Measurements from ENCODE around the gene MYO9A. TPM values are rescaled to one million over a fixed set of nuclear protein-coding genes. Genes with fewer than 3 reads are reported as not detected.

Gene MYO9A
- total and polyA plus RNA-seq, 2 experiments from 2014 or later: 13.1 to 42.8 TPM

DNA sequence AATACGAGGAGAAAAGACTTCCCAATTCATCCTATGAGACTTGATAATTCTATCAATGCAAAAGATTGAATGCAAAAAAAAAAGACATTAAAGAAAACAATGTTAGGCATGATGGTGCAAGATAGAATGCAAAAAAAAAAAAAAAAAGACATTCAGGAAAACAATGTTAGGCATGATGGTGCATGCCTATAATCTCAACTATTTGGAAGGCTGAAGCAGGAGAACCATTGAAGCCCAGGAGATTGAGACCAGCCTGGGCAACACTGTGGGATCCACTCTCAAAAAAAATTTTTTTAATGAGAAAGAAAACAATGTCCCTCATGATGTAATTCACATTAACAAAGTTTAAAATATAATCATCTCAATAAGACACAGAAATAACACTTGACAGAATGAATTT lies 75.9 kb downstream of the MYO9A start:
- Histone ChIP-seq H2AFZ (no peak overlapping the region), H3K36me3 (replicated peaks; ENCODE audit: insufficient read depth, low read depth) (no peaks in the 10 kb centered on the region), H4K20me1 (ENCODE audit: insufficient read depth, poor library complexity, severe bottlenecking) (no peaks in the 10 kb centered on the region), H3K79me2 (peaks cover 33% of the 10 kb centered on the region), H3K4me2 (no peak overlapping the region), H3K9me2 (replicated peaks; ENCODE audit: insufficient read depth) (no peaks in the 10 kb centered on the region), H3K27ac (no peak overlapping the region), H3K4me3 (no peak overlapping the region), H3K27me3 (no peaks in the 10 kb centered on the region), H3K9me3 (ENCODE audit: low read depth) (no peaks in the 10 kb centered on the region), H3K4me1 (ENCODE audit: insufficient read depth) (no peaks in the 10 kb centered on the region)
- DNase-seq (ENCODE audit: low spot score): no peak
- 100% methylated on average over 1 of the region's 1 CpG for WGBS (ENCODE audit: low lambda C conversion rate, missing lambda C conversion rate)
- TF ChIP-seq, protein P1, sequence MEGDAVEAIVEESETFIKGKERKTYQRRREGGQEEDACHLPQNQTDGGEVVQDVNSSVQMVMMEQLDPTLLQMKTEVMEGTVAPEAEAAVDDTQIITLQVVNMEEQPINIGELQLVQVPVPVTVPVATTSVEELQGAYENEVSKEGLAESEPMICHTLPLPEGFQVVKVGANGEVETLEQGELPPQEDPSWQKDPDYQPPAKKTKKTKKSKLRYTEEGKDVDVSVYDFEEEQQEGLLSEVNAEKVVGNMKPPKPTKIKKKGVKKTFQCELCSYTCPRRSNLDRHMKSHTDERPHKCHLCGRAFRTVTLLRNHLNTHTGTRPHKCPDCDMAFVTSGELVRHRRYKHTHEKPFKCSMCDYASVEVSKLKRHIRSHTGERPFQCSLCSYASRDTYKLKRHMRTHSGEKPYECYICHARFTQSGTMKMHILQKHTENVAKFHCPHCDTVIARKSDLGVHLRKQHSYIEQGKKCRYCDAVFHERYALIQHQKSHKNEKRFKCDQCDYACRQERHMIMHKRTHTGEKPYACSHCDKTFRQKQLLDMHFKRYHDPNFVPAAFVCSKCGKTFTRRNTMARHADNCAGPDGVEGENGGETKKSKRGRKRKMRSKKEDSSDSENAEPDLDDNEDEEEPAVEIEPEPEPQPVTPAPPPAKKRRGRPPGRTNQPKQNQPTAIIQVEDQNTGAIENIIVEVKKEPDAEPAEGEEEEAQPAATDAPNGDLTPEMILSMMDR (IDR thresholded peaks at IDR 0.05; ENCODE audit: poor library complexity): no peak
- no peak for TF ChIP-seq EZH2phosphoT487 (IDR thresholded peaks at IDR 0.05; ENCODE audit: low read depth, severe bottlenecking, unreplicated experiment)
- TF ChIP-seq EZH2 (IDR thresholded peaks at IDR 0.05; ENCODE audit: borderline replicate concordance): no peak

DNA sequence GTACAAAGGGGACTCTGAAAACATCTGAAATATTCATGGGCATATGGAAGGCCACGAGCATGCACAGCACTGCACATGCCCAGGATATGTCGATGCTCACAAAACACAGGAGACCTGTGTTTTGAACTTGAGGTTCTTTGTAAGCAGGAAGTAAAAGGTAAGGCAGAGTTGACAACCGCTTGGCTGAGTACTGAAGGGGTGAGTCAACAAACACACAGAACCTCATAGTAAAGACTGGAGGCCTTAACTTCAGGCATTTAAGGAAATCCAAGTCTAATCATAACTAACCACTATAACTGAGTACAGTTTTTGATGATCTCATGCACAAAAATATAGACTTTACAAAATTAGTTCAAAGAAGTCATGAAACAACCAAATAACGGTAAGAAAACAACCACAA lies 80.6 kb downstream of the MYO9A start:
- Histone ChIP-seq H2AFZ (no peak overlapping the region), H3K4me2 (no peak overlapping the region), H3K36me3 (replicated peaks; ENCODE audit: insufficient read depth, low read depth) (no peaks in the 10 kb centered on the region), H3K4me1 (ENCODE audit: insufficient read depth) (peaks cover 3% of the 10 kb centered on the region), H3K79me2 (peaks cover 59% of the 10 kb centered on the region), H3K4me3 (no peak overlapping the region), H3K9me2 (replicated peaks; ENCODE audit: insufficient read depth) (no peaks in the 10 kb centered on the region), H3K9me3 (ENCODE audit: low read depth) (no peaks in the 10 kb centered on the region), H3K27ac (no peak overlapping the region), H4K20me1 (ENCODE audit: insufficient read depth, poor library complexity, severe bottlenecking) (no peaks in the 10 kb centered on the region), H3K27me3 (no peaks in the 10 kb centered on the region)
- WGBS (ENCODE audit: low lambda C conversion rate, missing lambda C conversion rate): 96% methylated on average over 4 of the region's 4 CpGs
- no peak for DNase-seq (ENCODE audit: low spot score)
- TF ChIP-seq, protein P1 (IDR thresholded peaks at IDR 0.05; ENCODE audit: poor library complexity): no peak
- TF ChIP-seq EZH2phosphoT487 (IDR thresholded peaks at IDR 0.05; ENCODE audit: low read depth, severe bottlenecking, unreplicated experiment): no peak
- no peak for TF ChIP-seq EZH2 (IDR thresholded peaks at IDR 0.05; ENCODE audit: borderline replicate concordance)

DNA sequence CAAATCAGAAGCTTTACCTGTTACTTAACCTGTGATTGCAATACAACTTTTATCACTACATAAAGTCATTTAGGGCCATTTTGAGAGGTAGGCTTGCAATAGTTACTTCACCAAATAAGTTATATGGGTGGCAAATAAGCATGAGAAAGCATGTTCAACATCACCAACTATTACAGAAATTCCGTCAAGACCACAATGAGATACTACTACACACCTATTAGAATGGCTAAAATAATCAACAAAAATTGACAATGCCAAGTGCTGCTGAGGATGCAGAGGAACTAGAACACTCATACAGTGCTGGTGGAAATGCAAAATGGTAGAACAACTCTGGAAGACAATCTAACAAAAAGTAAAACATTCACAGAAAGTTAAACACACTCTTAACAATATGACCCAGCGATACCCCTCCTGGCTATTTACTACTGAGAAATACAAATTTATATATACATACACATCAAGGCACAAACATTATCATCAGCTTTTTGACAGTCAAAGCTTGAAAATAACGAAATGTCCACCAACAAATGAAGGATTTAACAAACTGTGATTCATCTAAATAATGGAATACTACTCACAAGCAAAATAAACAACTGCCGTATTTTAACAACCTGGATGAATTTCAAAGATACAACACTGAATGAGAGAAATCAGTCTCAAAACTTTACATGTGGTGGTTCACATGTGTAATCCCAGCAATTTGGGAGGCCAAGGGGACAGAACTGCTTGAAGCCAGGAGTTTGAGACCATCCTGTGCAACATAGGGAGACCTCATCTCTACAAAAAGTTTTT lies 82.9 kb downstream of the MYO9A start:
- DNase-seq (ENCODE audit: low spot score): no peak
- WGBS (ENCODE audit: low lambda C conversion rate, missing lambda C conversion rate): 82% methylated on average over 4 of the region's 4 CpGs
- Histone ChIP-seq H3K4me1 (ENCODE audit: insufficient read depth) (peaks cover 3% of the 10 kb centered on the region), H3K27ac (no peak overlapping the region), H3K4me2 (no peak overlapping the region), H3K9me2 (replicated peaks; ENCODE audit: insufficient read depth) (no peaks in the 10 kb centered on the region), H4K20me1 (ENCODE audit: insufficient read depth, poor library complexity, severe bottlenecking) (no peaks in the 10 kb centered on the region), H3K27me3 (no peaks in the 10 kb centered on the region), H3K36me3 (replicated peaks; ENCODE audit: insufficient read depth, low read depth) (no peaks in the 10 kb centered on the region), H2AFZ (no peak overlapping the region), H3K79me2 (peaks cover 49% of the 10 kb centered on the region), H3K4me3 (no peak overlapping the region), H3K9me3 (ENCODE audit: low read depth) (no peaks in the 10 kb centered on the region)
- TF ChIP-seq EZH2phosphoT487 (IDR thresholded peaks at IDR 0.05; ENCODE audit: low read depth, severe bottlenecking, unreplicated experiment): no peak

DNA sequence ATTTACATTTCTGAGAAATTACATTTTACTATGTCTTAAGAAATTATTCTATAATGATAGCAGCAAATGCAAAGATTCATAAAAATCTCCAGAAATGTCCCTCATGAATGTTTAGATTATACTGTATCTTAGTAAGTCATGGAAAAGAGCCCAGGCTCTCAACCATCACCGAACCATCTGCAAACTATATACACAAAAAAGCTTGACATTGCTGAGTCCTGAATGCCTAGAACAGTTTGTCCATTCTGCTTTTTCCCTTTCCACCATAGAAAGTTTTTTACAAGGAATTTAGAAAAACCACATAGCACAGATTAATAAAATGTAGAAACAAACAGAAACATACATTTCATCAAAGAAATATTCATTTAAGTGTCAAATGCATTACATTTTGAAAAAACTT lies 83.6 kb downstream of the MYO9A start:
- Histone ChIP-seq H3K27ac (no peak overlapping the region), H2AFZ (no peak overlapping the region), H3K9me3 (ENCODE audit: low read depth) (no peaks in the 10 kb centered on the region), H4K20me1 (ENCODE audit: insufficient read depth, poor library complexity, severe bottlenecking) (no peaks in the 10 kb centered on the region), H3K4me2 (no peak overlapping the region), H3K4me1 (ENCODE audit: insufficient read depth) (peaks cover 3% of the 10 kb centered on the region), H3K79me2 (peaks cover 47% of the 10 kb centered on the region), H3K9me2 (replicated peaks; ENCODE audit: insufficient read depth) (no peaks in the 10 kb centered on the region), H3K27me3 (no peaks in the 10 kb centered on the region), H3K36me3 (replicated peaks; ENCODE audit: insufficient read depth, low read depth) (no peaks in the 10 kb centered on the region), H3K4me3 (no peak overlapping the region)
- no peak for DNase-seq (ENCODE audit: low spot score)
- TF ChIP-seq, protein P1 (IDR thresholded peaks at IDR 0.05; ENCODE audit: poor library complexity): no peak
- TF ChIP-seq EZH2phosphoT487 (IDR thresholded peaks at IDR 0.05; ENCODE audit: low read depth, severe bottlenecking, unreplicated experiment): no peak
- no peak for TF ChIP-seq EZH2 (IDR thresholded peaks at IDR 0.05; ENCODE audit: borderline replicate concordance)
- 73% methylated on average over 1 of the region's 1 CpG for WGBS (ENCODE audit: low lambda C conversion rate, missing lambda C conversion rate)

Measured in hepatocyte (in vitro differentiated cells).